ENCODE measurements around the gene NAV2.

NAV2 gene

DNA sequence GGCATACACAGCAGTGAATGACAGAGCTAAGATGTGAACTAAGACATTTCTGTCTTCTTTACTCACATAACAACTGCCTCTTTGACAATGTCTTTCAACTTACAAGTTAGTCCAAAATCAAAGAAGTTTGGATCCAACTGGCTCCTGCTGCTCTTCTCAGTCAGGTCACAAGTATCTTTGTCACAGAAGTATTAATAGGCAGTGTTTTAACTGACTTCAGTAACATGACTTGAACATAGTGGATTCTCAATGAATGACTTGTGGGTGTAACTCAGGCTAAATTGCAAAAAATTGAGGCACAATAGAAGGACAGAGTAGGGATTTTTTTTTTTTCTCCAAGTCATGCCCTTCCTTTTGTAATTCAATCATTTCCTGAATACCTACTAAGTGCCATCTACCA is 425.0 kb downstream of the NAV2 start:
- no peak for DNase-seq

DNA sequence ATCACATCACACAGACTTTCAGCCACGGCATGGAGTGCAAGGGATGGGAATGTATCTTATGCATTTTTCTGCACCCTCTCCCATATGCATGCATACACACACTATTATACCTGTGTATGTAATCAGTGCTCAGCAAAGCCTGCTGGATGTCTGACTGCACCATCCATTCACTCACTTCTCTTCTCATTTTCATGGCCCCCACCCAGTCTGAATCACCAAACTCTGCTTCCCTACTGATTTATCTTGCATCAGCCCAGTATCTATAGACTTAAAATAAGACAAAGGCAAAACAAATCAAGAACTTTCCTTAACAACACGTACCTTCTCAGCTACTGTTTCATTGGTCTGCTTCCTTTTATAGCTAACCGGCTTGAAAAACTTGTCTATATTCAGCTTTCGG is 426.1 kb downstream of the NAV2 start:
- DNase-seq: no peak

GRCh38 chr11:20154381-20154780 is 441.7 kb downstream of the NAV2 start:
- no peak for DNase-seq

- no peak for DNase-seq
These were observed 443.1 kb downstream of the NAV2 start for GRCh38 chr11:20155683-20156279.

- no peak for DNase-seq
These were observed 443.7 kb downstream of the NAV2 start for GRCh38 chr11:20156280-20156875.

- no peak for DNase-seq
These were observed 444.4 kb downstream of the NAV2 start for GRCh38 chr11:20156876-20157613.

DNA sequence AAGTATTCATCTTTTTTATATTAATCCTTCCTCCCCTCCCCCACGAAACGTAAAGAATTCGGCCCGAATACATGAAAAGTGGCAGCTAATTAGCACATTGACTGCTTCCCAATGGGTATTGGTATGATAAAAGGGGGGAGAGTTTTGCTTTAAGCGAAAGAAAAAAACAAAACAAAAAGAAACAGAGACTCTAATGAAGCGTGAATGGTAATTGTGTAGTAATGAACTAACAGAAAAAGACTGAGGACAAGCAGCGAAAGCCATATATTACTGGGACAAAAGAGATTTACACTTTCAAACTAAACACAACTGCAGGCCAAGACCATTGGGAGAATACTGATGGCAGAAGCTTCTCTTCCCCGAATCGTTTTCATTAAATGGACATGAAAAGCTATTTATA is 445.1 kb downstream of the NAV2 start:
- no peak for DNase-seq

- DNase-seq: peak; percentile 24
These were observed 446.1 kb downstream of the NAV2 start for GRCh38 chr11:20158597-20159257.

GRCh38 chr11:20159466-20160381 is 447.1 kb downstream of the NAV2 start:
- DNase-seq: no peak

DNA sequence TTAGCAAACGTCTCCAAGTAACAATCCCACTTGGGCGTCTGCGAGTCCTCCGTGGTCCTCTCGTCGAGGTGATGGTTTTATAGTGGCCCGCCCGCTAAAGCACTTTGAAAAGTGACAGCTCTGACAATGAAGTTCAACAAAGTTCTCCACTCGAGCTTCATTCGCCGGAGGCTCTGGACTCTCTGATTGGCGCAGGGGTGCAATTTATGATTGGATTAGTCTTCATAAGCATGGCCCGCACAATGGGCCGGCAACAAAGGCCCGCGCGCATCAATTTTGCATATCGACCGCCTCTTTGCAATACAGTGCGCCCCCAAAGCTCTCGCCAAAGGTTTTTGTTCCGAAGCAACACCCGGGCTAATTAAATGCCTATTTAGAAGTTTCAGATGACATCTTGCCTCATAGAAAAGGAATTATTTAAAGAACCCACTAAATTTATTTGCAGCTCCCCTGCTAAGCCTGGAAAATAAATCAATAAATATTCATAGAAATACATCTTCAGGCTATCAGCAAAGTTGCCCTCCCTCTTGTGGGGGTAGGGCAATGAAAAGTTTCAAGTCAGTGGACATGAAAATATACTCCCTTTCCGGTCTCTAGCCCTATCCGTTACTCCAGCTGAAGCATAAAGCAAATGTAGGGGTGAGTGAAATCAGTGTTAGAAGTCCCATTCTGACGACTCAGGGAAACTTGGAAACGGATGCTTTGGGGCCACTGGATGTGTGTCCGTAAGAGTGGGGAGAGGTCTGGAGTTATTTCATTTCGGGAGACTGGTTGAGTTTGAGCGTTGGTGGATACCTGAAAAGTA is 448.0 kb downstream of the NAV2 start, which contains the start of gene DBX1:
Gene DBX1 (minus strand): TSS at position 51 of the 805 bp plus-strand sequence. CDS start 151 bp downstream, outside the sequence.
- DNase-seq: no peak

DNA sequence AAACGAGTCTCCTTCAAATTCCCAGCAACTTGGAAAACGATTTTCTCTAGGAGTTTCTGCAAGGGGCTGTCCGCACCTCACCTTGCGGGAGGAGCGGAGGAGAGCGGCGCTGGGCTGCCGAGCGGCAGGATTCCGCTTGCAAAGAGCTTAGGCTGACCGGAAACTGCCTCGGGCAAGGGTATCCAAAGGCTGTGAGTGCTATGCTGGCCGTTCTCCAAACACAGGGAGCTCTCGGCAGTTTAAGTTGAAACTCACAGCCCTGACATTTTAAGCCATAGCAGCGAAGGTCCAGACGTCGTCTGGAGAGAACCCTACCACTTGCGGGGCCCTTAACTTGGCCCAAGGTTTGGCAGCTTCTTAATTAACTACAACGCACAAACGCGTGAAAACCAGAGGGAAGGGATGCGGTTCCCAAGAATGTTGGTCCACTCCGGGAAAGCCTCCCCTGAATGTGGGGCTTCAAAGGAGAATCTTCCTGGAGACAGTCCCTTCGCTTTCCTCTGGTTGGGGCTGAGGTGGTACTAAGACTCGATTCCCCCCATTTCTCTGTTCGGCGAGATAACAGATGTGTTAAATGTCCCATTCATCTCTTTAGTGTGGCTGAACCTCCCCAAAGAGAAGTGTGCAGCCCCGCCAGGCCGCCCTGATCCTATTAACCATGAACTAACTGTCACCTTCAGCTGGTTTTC is 448.7 kb downstream of the NAV2 start:
- no peak for DNase-seq

- DNase-seq: no peak
These were observed 449.5 kb downstream of the NAV2 start for GRCh38 chr11:20161923-20162744.

- DNase-seq: peak; percentile 13
These were observed 450.5 kb downstream of the NAV2 start for GRCh38 chr11:20162824-20163782.

DNA sequence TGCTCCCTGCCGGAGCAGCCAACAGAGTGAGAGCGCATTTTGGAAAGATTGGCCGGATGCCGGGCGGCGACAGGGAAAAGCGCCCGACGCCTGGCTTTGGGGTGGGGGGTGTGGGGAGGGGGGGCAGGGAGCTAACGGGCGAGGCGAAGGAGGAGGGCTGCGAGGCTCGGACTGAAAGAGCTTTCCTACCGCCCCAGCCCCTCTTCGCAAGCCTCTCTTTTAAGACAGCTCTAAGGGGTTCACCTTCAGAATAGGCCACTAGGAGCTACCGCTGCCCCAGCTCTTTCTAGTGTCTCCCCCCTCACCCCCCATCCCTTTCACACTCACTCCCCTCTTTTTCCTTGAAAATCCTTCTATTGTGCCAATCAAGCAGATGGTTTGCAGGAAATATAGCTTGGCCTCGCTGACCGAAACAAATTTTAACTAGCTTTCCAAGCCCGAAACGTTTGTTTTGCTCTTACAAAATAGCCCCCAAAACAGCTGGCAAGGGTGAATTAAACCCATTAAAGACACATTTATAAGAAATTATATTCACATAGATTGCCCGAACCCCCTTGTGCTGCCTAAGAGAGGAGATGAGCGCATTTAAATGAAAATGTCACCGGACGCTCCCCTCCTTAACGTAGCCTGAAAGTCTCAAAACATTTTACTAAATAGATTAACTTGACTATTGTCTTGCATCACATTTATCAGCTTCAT is 451.3 kb downstream of the NAV2 start:
- no peak for DNase-seq

All from HCEC 1CT (cell line).